ENCODE data around the gene EPG5.

DNA sequence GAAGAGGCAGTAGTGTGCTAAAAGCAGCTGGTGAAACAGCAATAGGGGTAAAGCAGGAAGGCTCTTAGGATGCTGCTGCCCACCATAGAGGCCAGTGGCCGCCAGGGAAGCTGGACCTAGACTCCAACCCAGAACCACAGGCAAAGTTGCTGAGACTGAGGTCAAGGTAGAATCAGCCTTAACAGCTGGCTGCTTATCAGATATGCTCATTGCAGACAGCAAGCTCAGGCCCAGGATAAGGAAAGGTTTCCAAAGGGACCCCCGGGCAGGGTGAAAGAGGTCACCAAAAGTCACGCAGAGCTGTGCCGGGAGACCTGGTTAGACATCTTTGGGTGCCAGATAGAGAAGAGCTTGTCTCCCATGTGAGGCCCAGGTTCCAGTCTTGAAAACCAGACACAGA is 42.9 kb upstream of the EPG5 start:
- TF ChIP-seq, protein P1, sequence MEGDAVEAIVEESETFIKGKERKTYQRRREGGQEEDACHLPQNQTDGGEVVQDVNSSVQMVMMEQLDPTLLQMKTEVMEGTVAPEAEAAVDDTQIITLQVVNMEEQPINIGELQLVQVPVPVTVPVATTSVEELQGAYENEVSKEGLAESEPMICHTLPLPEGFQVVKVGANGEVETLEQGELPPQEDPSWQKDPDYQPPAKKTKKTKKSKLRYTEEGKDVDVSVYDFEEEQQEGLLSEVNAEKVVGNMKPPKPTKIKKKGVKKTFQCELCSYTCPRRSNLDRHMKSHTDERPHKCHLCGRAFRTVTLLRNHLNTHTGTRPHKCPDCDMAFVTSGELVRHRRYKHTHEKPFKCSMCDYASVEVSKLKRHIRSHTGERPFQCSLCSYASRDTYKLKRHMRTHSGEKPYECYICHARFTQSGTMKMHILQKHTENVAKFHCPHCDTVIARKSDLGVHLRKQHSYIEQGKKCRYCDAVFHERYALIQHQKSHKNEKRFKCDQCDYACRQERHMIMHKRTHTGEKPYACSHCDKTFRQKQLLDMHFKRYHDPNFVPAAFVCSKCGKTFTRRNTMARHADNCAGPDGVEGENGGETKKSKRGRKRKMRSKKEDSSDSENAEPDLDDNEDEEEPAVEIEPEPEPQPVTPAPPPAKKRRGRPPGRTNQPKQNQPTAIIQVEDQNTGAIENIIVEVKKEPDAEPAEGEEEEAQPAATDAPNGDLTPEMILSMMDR (IDR thresholded peaks at IDR 0.05) = no peak
- TF ChIP-seq ZFX (IDR thresholded peaks at IDR 0.05; ENCODE audit: borderline replicate concordance) = no peak
